GM21529 (cell line): ENCODE measurements around the gene NALCN.

Source experiments
- ATAC-seq: cut with Tn5 transposase; IDR thresholded peaks from one replicate; pipeline ENCODE4 v1.9.1; 2021; ENCODE audit not compliant: unreplicated experiment

The NALCN gene

DNA sequence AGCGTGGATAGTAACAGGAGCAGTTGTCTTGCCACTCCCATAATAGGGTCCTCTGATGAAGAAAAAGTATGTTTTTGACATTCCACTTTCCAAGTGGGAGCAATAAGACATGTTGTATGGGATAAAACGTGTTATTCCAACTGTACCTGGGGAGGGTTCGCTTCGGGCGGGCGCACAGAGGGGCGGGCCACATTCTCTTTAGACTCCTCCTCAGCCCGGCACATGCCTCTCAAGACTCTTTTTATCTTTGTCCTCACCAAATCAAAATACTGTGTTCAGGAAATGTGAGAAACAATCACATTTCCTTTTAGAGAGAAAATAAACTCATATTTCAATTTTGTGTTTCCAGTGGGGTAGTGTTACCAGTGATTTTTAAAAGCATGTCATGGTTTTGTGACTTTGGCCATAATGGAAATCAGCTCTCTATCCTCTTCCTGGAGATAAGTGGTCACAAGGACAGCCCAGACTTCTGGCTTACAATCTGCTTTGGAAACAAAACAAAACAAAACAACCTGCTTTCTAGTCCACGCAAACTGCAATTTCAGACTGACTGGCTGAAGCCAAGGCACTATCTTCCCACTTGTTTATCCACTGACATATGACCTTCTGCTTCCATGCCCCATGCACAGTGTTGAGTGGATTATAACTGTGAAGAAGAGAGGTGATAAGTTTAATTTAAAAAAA lies 276.1 kb downstream of the NALCN start:
- ATAC-seq = no peak

DNA sequence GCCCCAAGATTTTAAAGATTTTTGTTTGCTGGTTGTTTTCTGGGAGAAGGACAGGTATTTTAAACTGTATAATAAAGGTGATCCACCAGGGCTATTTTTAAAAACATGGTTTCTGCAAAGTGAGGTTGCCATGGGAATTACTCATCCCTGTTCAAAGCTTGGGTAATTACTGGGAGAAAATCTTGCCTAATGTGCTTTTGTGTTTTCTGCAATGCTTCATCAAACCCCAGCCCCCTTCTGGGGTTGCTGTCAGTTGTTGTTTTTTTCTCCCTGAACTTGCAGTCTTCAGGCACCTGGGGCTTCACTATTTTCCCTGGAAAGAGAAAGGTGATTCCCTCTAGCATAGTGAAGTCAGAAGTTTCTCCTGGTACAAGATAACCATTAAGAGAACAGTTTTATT lies 277.2 kb downstream of the NALCN start:
- ATAC-seq = no peak

DNA sequence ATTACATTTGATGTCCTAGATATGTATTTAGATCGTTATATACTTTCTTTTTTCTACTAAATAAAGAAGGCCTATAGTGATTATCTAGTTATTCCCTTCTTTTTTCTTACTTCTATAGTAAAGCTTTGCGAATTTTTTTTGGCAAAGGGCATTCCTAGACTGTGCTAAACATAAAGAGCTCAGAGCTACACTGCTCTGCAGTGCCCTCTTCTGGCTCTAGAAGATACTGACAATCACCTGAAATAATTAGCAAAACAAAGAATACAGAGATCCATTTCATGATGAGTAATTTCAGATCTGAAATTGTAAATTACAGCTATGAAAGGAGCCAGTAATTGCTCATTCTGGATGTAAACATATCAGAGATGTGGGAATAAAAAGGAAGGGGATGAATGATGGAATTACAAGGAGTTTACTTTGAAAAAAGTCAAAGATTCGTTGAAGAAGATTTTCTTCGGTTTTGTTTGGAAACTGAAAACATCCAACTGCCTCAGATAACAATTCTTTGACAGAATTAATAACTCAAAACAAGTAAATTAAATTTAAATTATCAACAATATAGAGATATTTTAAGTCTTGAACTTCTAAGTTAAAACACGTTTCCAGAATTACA lies 288.5 kb downstream of the NALCN start:
- ATAC-seq = peak; percentile 87

DNA sequence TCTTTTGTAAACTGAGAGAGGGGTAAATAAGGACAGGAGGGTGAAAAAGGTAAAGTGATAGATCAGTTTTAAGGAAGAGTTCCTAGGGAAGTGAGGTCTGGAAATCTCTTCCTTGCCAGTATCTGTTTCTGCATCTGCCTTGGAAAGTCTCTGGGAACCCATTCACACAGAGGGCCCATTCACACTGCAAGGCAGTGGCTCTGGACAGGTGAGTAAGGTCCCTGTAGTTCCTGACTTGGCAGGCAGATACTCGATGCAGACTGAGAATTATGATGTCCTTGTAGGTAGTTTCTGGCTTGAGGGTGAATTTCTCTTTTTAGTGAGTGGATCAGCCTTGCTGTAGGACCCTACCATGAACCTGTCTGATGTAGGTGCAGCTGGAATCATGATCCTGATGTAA lies 293.3 kb downstream of the NALCN start:
- no peak for ATAC-seq

DNA sequence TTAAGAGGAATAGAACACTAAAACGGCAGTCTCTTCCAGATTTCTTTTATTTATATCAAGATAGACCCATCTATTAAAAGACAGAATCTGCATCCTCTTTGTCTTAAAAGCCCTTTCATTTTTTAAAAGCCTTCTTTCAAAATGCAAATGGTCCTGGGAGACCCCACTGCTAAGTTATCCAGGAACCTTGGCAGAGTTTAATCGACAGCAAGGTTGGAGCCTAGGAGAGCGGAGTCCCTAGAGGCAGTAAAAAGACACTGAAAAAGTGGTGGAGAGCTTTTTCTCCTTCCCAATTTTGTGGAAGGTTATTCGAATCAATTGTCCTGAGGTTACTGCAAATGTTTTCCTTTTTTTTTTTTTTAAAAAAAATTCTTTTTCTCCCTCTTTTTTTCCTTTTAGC lies 294.7 kb downstream of the NALCN start:
- no peak for ATAC-seq

DNA sequence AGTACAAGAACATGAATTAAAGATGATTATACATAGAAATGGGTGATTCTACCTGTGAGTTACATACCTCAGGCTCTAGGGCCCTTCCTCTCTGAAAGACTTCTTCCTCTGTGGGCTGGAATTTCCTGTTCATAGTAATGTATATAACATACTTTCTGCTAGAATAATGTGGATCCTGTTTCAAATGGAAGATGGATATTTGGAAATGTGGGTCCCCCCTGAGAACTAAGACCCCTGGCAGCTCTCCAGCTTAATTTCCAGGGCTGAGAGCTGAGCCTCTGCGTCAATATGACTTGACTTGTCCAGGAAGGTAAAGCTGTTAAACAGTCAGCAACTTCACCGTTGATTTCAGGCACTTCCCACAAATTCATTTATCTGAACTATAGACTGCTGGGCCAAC lies 296.3 kb downstream of the NALCN start:
- ATAC-seq = no peak

DNA sequence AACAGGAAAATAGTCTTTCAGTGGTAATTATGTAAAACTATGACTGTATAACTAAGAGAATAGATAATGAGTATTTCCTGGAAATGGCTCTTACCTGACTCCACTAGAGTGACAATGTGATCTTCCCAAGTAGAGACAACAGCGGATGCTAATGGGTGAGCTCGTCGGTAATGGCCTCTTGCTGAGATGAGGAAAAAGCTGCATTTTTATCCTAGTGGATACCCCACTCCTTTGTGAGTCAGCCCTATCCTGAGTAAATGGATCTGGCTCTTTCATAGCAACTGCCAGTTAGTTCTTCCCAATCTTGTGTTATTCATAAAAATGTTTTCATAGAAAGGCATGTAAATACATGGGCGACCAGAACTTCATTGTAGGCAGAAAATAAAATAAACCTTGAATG lies 299.5 kb downstream of the NALCN start:
- no peak for ATAC-seq

DNA sequence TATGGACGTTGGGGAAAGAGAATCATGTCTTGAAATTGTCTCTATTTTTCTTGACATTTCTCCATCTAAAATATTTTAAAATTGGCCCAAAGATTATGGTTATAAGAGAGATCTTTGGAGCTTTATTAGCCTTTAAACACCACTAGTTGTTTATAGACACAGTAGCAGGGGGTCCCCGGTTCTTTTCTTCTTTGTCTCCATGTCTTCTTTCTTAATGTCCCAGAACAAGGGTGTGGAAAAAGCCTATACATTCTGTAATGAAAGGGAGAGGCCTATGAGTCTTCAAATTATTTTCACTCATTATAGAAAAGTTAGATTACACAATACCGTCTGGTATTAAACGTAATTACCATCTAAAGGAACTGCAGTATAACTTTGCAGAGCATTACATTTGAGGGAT lies 300.0 kb downstream of the NALCN start:
- ATAC-seq = no peak

DNA sequence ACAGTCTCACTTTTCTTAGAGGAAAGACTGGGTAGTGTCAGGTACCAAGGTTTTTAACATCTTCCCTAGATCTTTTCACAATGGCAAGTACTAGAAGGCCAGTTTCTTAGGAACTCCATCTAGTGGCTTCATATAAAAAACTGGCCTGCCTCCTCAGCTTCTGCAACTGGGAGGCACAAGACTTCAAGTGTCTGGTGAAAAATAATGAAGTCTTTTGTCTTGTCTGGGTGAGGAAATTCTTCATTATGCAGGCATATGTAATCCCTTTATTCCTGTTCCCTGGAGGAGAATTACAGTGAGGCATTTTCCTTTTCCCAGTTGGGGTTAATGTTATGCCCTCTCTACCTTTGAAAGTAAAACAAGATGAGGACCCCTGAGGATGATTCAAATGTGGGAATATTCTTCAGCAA lies 300.5 kb downstream of the NALCN start:
- ATAC-seq = no peak

DNA sequence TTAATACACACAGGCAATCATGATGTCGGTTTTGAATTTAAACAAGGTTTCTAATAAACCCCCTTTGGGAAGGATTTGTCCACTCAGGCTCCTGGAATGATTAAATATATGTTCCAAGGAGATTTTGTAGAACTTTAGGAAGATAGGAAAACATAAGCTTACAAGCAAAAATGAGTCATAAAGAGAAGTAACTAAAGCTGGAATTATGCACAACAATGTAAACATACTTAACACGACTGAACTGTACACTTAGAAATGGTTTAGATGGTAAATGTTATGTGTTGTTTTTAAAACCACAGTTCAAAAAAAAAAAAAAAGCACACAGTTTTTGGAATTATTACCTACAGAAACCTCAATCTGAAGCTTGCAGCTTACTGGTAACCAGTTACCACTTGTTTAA lies 304.4 kb downstream of the NALCN start:
- ATAC-seq = no peak

DNA sequence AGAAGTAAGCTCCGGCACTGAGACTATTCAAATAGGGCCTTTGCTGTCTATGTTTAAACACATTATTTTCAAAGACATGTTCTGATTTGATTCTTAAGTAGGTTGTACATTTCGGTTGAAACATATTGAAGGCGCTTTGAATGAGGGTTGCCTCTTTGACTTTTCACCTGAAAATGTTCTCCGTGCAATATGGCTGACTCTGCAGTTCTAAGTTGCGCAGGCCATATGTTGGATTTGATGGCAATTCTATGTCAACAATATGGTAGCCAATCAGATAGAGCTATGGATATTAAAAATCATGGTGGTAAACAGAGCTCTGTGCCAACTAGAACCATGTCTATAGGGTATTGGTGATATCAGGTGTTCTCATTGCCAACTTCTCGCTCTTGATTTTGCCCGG lies 307.3 kb downstream of the NALCN start:
- ATAC-seq = no peak

DNA sequence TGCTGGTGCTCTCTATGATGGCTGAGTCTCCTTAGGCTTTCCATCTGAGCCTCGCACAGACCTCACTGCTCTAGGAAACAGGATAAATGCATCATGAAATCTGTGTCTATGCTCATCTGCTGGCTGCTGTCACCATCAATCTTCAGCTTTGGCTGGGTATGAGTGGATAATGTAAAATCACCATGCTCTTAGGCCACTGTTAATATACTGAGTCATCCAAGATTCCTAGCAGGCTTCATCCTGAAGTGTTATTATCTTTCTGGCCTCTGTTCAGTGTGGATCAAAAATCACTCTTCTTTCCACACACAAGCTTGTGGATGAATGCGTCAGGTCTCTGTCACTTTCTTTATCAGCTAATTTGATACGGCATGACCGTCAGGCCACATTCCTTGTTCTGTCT lies 317.4 kb downstream of the NALCN start:
- ATAC-seq = no peak

DNA sequence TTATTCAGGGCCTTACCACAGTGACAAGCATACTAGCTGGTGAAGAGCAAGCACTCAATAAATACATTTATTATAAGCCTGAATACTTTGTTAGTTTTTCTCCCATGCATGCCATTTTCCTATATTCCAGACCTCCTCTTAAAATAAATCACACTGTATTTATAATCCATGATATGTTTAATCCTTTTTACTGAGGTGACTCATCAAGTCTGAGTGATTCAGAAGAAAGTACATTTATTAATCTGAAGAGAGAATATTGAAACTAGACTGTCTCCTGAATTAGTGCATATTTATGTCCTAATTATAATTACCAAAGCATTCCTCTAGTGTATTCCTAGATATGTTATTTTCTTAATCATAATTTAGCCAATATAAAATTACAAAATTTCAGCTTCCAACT lies 323.3 kb downstream of the NALCN start:
- no peak for ATAC-seq

DNA sequence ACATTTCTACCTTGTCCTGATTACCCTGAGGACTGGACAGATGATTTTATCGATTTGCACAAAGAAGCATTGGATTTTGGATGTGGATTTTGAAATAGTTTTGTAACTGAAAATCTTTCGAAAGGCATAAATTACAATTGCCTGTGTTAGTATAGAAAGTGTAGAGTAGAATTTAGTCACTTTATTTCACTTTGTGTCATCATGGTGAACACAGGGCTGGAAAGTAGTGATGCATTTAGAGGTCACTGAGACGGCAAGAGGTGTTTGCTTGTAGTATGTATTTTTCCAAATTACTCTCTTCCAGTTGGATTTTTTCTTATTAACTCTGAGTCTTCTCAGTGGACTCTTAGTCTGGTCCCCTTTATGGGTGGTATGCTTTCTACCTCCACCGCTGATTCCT lies 326.0 kb downstream of the NALCN start:
- no peak for ATAC-seq

DNA sequence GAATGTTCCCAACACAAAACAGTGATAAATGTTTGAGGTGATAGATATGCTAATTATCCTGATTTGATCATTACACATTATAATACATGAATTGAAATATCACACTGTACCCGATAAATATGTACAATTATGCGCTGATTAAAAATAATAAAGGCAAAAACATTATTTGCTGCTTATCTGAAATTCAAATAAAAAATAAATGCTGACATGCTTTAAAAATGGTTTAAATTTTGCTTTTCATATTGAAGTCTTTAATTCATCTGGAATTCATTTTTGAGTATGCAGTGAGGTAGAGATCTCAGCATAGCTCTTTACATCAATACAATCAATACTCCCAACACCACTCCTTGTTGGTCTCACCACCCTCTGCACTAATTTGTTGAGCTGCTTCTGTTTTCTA lies 330.8 kb downstream of the NALCN start:
- no peak for ATAC-seq

DNA sequence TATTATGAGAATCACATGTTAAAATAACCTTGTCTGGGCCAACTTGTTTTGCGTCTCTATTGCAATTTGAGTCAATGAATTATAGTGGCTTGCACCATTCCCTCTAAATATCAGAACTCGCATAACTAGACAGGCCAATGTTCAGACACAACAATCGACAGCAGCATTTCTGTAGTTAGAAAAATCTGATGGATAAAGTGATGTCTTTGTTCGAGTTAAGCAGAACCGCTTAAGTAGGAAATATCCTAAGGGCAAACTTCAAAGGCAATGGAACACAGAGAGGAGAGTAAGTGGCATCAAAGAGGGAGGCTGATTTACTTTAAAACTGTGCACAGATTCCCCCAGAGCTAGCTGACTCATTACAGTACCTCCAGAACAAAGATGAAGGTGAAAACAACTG lies 333.9 kb downstream of the NALCN start:
- ATAC-seq = no peak

DNA sequence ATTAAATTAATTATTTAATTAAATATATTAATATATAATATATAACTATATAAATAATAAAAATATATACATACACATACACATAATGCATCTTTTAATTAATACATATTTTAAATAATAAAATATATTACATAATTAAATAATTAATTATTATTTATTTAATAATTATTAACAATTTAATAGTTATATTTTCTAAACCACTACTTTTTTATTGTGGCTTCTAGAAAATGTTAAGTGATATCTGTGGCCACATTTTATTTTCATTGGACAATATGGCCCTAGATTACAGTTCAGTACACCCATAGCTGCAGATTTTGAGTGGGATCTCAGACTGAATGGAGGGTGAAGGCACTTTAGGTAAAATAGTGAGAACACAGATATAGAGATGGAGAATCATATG lies 335.7 kb downstream of the NALCN start:
- ATAC-seq = no peak

DNA sequence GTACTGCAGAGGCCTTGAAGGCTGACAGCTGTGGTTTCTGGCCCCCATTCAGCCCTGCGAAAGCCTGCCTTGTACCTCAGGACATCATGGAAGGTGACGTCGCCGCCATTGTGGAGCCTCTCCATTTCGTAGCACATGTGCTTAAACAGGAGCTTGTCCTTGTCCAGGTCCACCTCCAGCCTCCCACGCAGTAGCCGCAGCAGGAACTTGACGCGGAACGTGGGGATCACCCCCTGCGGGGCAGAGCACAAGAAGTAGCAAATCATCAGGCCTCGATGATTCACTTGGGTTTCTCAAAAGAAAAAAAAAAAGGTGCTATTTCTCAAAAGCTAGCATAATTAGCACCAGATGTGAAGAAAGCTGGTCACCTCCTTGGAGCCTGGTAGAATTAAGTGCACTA lies 351.0 kb downstream of the NALCN start:
- no peak for ATAC-seq

DNA sequence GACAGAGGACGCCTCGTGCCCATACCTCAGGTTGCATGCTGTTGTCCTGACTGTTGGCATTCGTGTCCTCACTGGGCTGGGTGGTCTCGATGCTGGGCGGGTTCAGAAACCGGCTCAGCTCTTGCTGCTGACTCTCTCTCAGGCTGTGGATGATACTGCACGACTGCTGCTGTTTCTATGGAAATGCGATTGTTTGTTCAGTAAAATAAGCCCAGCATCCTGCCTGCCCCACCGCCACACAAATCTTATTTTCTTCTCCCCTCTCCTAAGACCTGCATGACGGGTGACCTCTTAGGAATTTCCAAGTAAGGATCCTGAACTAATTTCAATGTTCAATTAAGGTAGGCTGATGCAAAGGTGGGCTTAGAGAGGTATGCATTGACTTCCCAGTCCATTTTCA lies 356.5 kb downstream of the NALCN start:
- ATAC-seq = no peak

DNA sequence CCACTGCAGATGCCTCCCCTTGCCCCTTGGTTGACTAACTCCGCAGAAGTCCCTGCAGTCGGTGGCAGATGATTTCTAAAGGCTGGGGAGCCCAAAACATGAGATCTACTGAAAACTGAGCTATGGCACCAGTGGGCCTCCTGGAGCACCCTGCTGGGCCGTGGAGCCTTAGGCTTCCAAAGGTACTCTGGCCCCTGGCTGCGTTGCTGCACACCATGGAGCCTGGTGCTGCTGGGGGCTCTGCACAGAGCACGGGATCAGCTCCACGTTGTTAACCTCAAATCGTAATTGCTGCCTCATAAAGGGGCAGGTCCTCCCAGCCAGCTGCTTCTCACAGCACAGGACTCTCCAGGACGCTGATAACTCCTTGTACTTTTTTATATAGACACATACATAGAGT lies 357.5 kb downstream of the NALCN start:
- no peak for ATAC-seq

DNA sequence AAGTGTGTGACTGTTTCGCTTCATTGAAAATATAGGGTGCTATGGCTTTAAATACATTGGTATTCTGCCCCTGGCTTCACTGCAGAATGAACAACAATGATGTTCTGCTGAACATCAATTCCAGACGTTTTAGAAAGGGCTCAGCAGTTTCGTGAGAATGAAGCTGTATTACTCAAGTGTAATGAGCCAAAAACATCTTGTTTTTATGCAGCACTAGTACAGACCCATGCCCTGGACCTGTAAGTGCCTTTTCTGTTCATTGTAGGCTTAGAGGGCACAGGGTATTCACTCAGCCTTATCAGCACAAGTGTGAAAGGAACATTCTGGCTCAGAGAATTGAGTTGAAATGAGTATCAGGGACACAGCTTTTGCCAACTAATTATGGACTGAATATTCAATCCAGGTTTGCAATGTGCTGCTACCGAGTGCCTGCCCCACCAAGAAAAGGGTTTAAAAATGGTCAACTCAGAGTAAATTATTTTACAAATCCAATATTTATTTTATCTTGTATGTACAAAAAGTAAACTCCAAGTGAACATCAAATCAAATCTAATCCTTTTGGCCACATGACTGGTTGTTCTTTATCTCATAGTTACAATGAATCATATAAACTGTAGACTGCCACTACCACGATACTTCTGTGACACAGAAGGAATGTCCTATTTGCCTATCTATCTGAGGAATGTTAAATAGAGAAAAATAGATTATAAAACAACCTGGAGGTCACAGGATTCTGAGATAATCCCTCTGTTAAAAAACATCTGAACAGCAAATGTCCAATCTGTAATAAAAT lies 362.8 kb downstream of the NALCN start:
- ATAC-seq = no peak

DNA sequence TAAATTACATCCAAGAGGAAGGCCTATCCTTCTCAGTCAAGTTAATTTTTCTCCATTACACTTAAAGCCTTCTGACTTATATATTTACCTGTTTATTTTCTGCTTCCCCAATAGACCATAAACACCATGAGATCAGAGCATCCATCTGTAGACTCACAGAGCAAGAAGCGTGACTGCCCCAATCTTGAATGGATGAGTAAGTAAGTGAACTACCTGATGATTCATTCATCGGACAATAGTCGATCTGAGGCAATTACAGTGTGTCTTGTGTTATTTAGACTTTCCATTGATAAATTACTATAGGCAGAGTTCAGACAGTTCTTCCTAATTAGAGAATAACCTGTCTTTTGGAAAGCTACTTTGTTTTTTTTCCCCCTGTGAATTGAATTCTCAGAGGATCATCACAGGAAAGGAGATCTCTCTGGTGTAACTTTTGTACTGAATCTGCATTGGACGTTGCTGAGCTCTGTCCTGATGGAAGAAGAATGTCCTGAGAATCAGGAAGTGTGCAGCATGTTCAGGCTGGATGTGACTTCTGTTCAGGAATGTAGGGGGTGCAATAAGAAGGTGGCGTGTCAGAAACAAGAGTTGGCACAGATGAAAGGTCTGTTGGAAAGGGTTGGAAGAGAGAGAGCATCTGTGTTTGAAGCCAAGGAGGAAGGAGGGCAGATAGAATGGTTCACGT lies 367.0 kb downstream of the NALCN start:
- no peak for ATAC-seq
